Psoas muscle (tissue), 8 donors: ENCODE measurements around the gene HSPG2. TPM values are rescaled to one million over a fixed set of nuclear protein-coding genes. Genes with fewer than 3 reads are reported as not detected.

ENCODE experiments used
- ATAC-seq, 4 donors: fragments of 200-7000 bp; cut with Tn5 transposase; one replicate each; pipeline ENCODE4 v1.9.1; 2020; ENCODE audit warnings: moderate library complexity in 3 of 4, mild to moderate bottlenecking in 2 of 4
- DNase-seq, 2 donors: peaks; one replicate each; pipeline ENCODE4 v3.0.0-alpha.2; 2020
- H3K27ac ChIP-seq: fragments of 200-600 bp; one replicate; pipeline ENCODE4 v1.8.0; 2022
- H3K27me3 ChIP-seq, 3 donors: fragments of 200-600 bp in 1 of 3; one replicate each; pipeline versions ENCODE4 v1.6.1 to v1.8.0; 2013 to 2022; ENCODE audit warnings: low read length in 2 of 3, mild to moderate bottlenecking in 2 of 3, moderate library complexity in 1 of 3; ENCODE audit not compliant: insufficient read depth in 3 of 3
- H3K36me3 ChIP-seq, 2 donors: fragments of 200-600 bp in 1 of 2; one replicate each; pipeline versions ENCODE4 v1.6.1 to v1.8.0; 2013 to 2022; ENCODE audit warnings: low read depth in 1 of 2, mild to moderate bottlenecking in 1 of 2, moderate library complexity in 1 of 2; ENCODE audit not compliant: insufficient read depth in 1 of 2
- H3K4me1 ChIP-seq: fragments of 200-600 bp; one replicate; pipeline ENCODE4 v1.8.0; 2022
- H3K4me3 ChIP-seq: fragments of 200-600 bp; one replicate; pipeline ENCODE4 v1.8.0; 2022; ENCODE audit warnings: mild to moderate bottlenecking
- H3K9me3 ChIP-seq: fragments of 200-600 bp; one replicate; pipeline ENCODE4 v1.8.0; 2022
- CTCF ChIP-seq: fragments of 200-600 bp; IDR thresholded peaks from one replicate; pipeline ENCODE4 v1.8.0; 2022; ENCODE audit warnings: antibody characterized with exemption
- WGBS, 3 donors: extraction: QIAGEN DNeasy Blood & Tissue Kit; methylation state at CpG; one replicate each; pipeline versions ENCODE4 v1.1.6 to v1.1.7; 2013; 5-methylcytosine and 5-hydroxymethylcytosine counted together
- intact Hi-C, 2 donors: fragments of 100-400 bp; cut with DNase I; formaldehyde crosslinking; loops; one replicate each; pipeline versions ENCODE4 v1.11.0 to v1.14.2; 2022
- polyA plus RNA-seq, 3 donors: library from polyadenylated mRNA; stranded (reverse); fragments of 200-250 nt; gene quantifications; one replicate each; pipeline ENCODE4 v1.2.3, GENCODE V29; 2013
- total RNA-seq, 4 donors: library from RNA; stranded (reverse); fragmentation: NEBNext Ultra II Directional in 2 of 4; extraction: Animal tissue kit (Norgen Biotek cat#: 25700) in 2 of 4; gene quantifications; one replicate each; pipeline versions ENCODE4 v1.2.1 to v1.2.4, GENCODE V29; 2021 to 2023
- donor health status: healthy with polysubstance abuse.
- donor health status: DM: no; HTN: no; CAD: no; lungs with moderate emphysema.
- donor health status: Bipolar disorder and iron deficiency.
- donor health status: healthy.
- donor health status: DM: yes; HTN: yes; CAD: no.
- donor health status: DM: no; HTN: no; CAD: no.
- donor health status: DM: no; HTN: no; CAD: no.
- donor health status: DM: yes; HTN: yes; CAD: no.

HSPG2 gene
- total and polyA plus RNA-seq, 7 donors = 24.5 to 168 (median 102) TPM

GRCh38 chr1:21930080-21930571 is 7.0 kb downstream of the HSPG2 start:
- no peak for DNase-seq
- intact Hi-C loops = loop anchor here in 1 of 2 donors (5.0 kb wide), 1 partner anchor 33 kb away; no protein-coding TSS in a partner anchor
- Histone ChIP-seq H3K27ac (peak overlapping the region; percentile 82), H3K4me3 (no peak overlapping the region), H3K27me3 (no peaks in the 10 kb centered on the region), H3K4me1 (peaks cover 55% of the 10 kb centered on the region), H3K36me3 (no peaks in the 10 kb centered on the region), H3K9me3 (no peaks in the 10 kb centered on the region)
- WGBS, 3 donors = 59 to 73% (median 60%) methylated on average over 8 of the region's 8 CpGs
- no peak for TF ChIP-seq CTCF
- ATAC-seq = no peak

GRCh38 chr1:21927533-21928237 is 9.4 kb downstream of the HSPG2 start:
- DNase-seq (peak; percentile 81 to 91), ATAC-seq (peak; percentile 9 to 50 (median 30))
- Histone ChIP-seq H3K4me3 (peak overlapping the region; percentile 11), H3K4me1 (peaks cover 56% of the 10 kb centered on the region), H3K9me3 (no peaks in the 10 kb centered on the region), H3K27me3 (no peaks in the 10 kb centered on the region), H3K36me3 (no peaks in the 10 kb centered on the region), H3K27ac (peak overlapping the region; percentile 66)
- 39 to 60% (median 50%) methylated on average over 12 of the region's 12 CpGs for WGBS, 3 donors
- no peak for TF ChIP-seq CTCF
- intact Hi-C loops = no loop called here

GRCh38 chr1:21926814-21927532 is 10.1 kb downstream of the HSPG2 start:
- Histone ChIP-seq H3K27ac (peak overlapping the region; percentile 66), H3K9me3 (no peaks in the 10 kb centered on the region), H3K36me3 (no peaks in the 10 kb centered on the region), H3K27me3 (no peaks in the 10 kb centered on the region), H3K4me3 (no peak overlapping the region), H3K4me1 (peaks cover 56% of the 10 kb centered on the region)
- no peak for TF ChIP-seq CTCF
- intact Hi-C loops = no loop called here
- 34 to 43% (median 40%) methylated on average over 10 to 11 of the region's 11 CpGs for WGBS, 3 donors
- DNase-seq (peak; percentile 79 to 90), ATAC-seq (peak; percentile 21 to 51 (median 28))

GRCh38 chr1:21926065-21926464 is 11.0 kb downstream of the HSPG2 start:
- H3K27ac ChIP-seq = peak overlapping the region; percentile 66
- H3K27me3 ChIP-seq = no peaks in the 10 kb centered on the region
- intact Hi-C loops = no loop called here
- H3K4me1 ChIP-seq = peaks cover 54% of the 10 kb centered on the region
- no peak overlapping the region for H3K4me3 ChIP-seq
- DNase-seq (no peak), ATAC-seq (no peak)
- H3K36me3 ChIP-seq = no peaks in the 10 kb centered on the region
- no peaks in the 10 kb centered on the region for H3K9me3 ChIP-seq
- WGBS, 3 donors = 54 to 84% (median 70%) methylated on average over 2 of the region's 2 CpGs
- no peak for TF ChIP-seq CTCF
